Renal pelvis (tissue), 4 donors: Measurements from ENCODE around the gene GDF9. TPM values are rescaled to one million over a fixed set of nuclear protein-coding genes. Genes with fewer than 3 reads are reported as not detected.

ENCODE experiments used
- DNase-seq: peaks from one replicate; pipeline ENCODE4 v3.0.0-alpha.2; 2013
- polyA plus RNA-seq, 3 donors: library from polyadenylated mRNA; unstranded; fragments of 120-200 nt; gene quantifications; one replicate each; pipeline ENCODE4 v1.2.1, GENCODE V29; 2013; ENCODE audit not compliant: insufficient read length in 3 of 3

Gene GDF9
- polyA plus RNA-seq, 3 donors = 1.1 to 2.2 (median 2.0) TPM

DNA sequence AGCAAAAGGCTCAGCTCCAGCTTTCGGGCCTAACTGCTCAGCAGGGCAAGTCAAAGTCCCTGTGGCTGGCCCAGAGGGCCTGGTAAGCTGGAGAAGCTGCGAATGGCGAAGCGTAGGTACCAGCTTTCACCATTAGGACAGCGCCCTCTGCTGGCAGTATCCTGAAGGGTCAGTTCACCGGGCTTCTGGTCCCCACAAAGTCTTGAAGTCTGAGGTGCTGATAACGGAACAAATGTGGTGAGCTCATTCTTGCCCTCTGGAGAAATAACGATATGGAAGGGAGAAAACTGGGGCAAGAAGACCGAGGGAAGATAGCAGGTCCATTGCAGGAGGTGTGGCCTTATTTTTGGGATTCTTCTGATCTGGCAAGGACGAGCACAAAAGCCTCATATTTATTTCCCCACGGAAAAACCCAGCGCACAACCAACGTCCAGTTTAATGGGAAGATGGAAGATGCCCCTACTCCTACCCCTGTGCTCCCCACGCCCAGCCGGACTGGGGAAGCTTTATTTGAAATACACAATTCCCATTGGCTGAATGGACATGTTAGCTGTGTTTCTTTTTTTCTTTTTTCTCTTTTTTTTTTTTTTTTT, 46.0 kb downstream of the GDF9 start:
- DNase-seq = peak; percentile 90

- DNase-seq = no peak
These were observed 46.8 kb downstream of the GDF9 start for GRCh38 chr5:132819468-132819867.

DNA sequence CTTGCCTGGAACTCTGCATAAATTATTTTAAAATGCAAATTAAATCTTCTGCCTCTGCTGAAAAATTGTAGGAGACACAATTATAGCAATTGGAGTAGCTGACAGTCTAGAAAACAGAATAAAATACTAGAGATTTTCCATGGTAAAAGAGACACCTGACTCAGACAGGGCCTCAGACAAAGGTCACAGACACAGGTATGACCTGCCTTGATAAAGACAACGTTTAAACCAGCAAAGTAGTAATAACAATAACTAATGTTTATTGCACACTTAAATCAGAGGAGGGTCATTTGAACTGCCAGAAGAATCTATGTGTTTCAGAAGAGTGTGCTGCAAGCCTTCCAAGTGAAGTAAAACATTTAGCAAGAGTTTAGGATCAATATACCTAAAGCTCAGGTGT, 49.3 kb downstream of the GDF9 start:
- no peak for DNase-seq

- no peak for DNase-seq
These were observed 49.7 kb downstream of the GDF9 start for GRCh38 chr5:132816554-132816953.

DNA sequence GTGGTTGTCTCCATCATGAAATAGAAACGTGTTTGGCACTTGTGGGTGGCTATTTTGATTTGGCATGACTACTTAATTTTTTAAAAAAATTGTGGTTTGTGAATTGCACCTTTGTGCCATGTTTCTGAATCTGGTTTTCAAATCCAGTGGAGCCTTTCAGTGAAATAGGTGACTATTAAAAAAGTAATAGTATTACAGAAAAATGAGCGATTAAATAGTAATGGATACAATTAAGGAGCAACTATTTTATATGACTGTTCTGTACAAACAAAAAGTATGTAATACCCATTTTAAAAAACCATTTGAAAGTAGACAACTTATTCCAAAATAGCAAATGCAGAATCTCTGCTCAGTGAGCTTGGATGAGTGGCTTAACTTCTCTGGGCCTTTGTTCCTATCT, 50.2 kb downstream of the GDF9 start:
- no peak for DNase-seq

GRCh38 chr5:132815454-132815853, 50.8 kb downstream of the GDF9 start:
- no peak for DNase-seq

DNA sequence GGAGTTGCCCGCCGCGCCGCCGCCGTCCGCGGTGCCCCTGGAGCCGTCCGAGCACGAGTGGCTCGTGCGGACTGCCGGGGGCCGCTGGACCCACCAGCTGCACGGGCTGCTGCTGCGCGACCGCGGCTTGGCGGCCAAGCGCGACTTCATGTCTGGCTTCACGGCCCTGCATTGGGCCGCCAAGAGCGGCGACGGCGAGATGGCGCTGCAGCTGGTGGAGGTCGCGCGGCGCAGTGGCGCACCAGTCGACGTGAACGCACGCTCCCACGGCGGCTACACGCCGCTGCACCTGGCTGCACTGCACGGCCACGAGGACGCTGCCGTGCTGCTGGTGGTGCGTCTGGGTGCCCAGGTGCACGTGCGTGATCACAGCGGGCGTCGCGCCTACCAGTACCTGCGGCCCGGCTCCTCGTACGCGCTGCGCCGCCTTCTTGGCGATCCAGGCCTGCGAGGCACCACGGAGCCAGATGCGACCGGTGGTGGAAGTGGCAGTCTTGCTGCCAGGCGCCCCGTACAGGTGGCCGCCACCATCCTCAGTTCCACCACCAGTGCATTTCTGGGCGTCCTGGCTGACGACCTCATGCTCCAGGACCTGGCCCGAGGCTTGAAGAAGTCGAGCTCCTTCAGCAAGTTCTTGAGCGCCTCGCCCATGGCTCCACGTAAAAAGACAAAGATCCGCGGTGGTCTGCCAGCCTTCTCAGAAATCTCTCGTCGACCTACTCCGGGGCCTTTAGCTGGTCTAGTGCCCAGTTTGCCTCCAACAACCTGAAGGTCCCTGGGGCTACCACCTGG, 51.6 kb downstream of the GDF9 start:
- no peak for DNase-seq

- no peak for DNase-seq
These were observed 52.4 kb downstream of the GDF9 start for GRCh38 chr5:132813599-132814502.

- no peak for DNase-seq
These were observed 53.3 kb downstream of the GDF9 start, which contains the start of gene SOWAHA for GRCh38 chr5:132812781-132813598. Gene SOWAHA (plus strand): TSS chr5:132813302. CDS start chr5:132813622, 320 bp downstream.

DNA sequence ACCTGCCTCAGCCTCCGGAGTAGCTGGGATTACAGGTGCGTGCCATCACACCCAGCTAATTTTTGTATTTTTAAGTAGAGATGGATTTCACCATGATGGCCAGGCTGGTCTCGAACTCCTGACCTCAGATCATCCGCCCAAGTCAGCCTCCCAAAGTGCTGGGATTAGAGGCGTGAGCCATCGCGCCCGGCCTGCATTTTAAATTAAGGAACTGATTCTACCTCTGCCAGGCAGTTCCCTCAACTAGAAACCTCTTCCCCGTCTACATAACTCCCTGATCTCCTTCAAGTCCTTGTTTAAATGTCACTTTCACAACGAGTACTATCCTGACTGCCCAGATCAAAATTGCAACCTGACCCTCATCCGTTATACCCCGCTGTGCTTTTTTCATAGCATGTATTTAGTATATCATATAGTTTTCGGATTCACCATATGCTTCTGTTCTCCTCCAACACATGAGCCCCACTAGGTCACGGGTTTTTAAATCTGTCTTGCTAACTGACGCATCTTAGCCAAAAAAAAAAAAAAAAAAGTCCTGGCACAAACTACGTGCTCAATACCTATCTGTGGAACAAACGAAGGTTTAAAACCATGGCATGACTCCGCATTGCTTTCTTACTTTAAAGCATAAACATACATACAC, 54.0 kb downstream of the GDF9 start:
- no peak for DNase-seq

Other genes starting within 250 kb of the GDF9 start
- under 1 TPM in 1 of 3 donors, not detected in 2; 0.12 TPM for gene IL13, start 208.3 kb downstream of the GDF9 start, polyA plus RNA-seq
- gene IL4, start 192.5 kb downstream of the GDF9 start, polyA plus RNA-seq = under 1 TPM in 1 of 3 donors, not detected in 2; 0.37 TPM
- gene KIF3A, start 128.9 kb downstream of the GDF9 start, polyA plus RNA-seq = 10 to 100 TPM; 19.7 to 35.9 (median 23.5) TPM
- gene CCNI2, start 119.0 kb downstream of the GDF9 start, polyA plus RNA-seq = 1 to 10 TPM; 2.6 to 4.1 (median 3.1) TPM
- 10 to 100 TPM; 79.1 to 87.7 (median 84.1) TPM for gene SEPTIN8, start 89.2 kb downstream of the GDF9 start, polyA plus RNA-seq
- 1 to 10 TPM; 3.9 to 5.2 (median 4.9) TPM for gene SOWAHA, start 53.2 kb downstream of the GDF9 start, polyA plus RNA-seq
- 10 to 100 TPM; 12.7 to 20.9 (median 20.6) TPM for gene SHROOM1, start 35.8 kb downstream of the GDF9 start, polyA plus RNA-seq
- gene UQCRQ, start 173 bp upstream of the GDF9 start, polyA plus RNA-seq = 100 to 1,000 TPM; 199 to 253 (median 242) TPM
- 1 to 10 TPM; 4.0 to 9.9 (median 8.0) TPM for gene LEAP2, start 7.2 kb upstream of the GDF9 start, polyA plus RNA-seq
- gene AFF4, start 97.2 kb upstream of the GDF9 start, polyA plus RNA-seq = 10 to 100 TPM; 52.5 to 67.5 (median 64.0) TPM
- gene ZCCHC10, start 160.1 kb upstream of the GDF9 start, polyA plus RNA-seq = 10 to 100 TPM; 29.5 to 33.1 (median 30.9) TPM
- gene HSPA4, start 185.5 kb upstream of the GDF9 start, polyA plus RNA-seq = 100 to 1,000 TPM; 110 to 138 (median 131) TPM